Measurements from ENCODE around the gene UST.

DNA sequence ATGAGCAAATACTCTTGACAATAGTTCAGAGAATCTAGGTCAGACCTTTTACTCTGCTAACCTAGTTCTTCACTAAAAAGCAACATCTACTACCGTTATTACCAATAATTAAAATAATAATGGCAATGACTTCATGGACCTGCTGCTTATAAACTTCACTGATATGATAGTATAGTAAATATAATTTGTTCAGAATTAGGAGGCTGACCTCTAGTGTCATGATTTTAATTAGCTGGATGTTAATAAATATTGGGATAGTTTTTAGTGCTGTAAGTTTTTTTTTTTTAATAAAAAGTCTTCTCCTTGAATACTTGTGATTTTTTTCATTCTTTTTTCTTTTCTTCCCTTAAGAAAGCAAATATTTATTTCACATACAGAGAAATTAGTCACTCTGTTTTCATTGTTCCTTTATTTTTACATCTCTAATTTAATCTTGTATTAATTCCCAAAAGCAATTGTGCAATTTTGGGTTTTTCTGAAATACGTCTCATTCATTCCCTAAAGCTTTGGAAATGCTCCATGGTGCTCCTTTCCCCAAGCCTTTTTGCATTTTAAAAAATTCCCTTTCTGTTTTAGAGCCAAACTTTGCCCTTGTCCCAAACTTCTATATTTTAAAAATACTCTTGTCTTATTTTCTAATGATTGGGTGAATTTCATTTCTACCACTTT is 46.6 kb upstream of the UST start:
- TF ChIP-seq, protein P1, sequence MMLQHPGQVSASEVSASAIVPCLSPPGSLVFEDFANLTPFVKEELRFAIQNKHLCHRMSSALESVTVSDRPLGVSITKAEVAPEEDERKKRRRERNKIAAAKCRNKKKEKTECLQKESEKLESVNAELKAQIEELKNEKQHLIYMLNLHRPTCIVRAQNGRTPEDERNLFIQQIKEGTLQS (IDR thresholded peaks at IDR 0.05) = no peak
- no peak for TF ChIP-seq SP1 (IDR thresholded peaks at IDR 0.05; ENCODE audit: low read depth)
- no peak for TF ChIP-seq CBX3 (IDR thresholded peaks at IDR 0.05; ENCODE audit: low read depth)
- TF ChIP-seq YY1 (IDR thresholded peaks at IDR 0.05; ENCODE audit: extremely low read depth, insufficient replicate concordance, low read depth, low read length) = no peak
- TF ChIP-seq RAD21 (IDR thresholded peaks at IDR 0.05; ENCODE audit: low read depth) = peak; percentile 4; the same call in 1 of the 2 replicates
